Adipose tissue (tissue), 3 donors: Measurements from ENCODE around the gene SORBS1. TPM values are rescaled to one million over a fixed set of nuclear protein-coding genes. Genes with fewer than 3 reads are reported as not detected.

ENCODE experiments used
- H3K27ac ChIP-seq: one replicate; pipeline ENCODE4 v1.5.1; 2013; ENCODE audit warnings: low read depth, low read length
- WGBS, 3 donors: extraction: QIAGEN DNeasy Blood & Tissue Kit; methylation state at CpG; one replicate each; pipeline ENCODE4 v1.1.7; 2013; 5-methylcytosine and 5-hydroxymethylcytosine counted together
- polyA plus RNA-seq, 3 donors: library from polyadenylated mRNA; stranded (reverse); fragments of 200-250 nt; gene quantifications; one replicate each; pipeline ENCODE4 v1.2.3, GENCODE V29; 2013
- donor health status: healthy with polysubstance abuse.
- donor health status: Bipolar disorder and iron deficiency.
- donor health status: healthy.

SORBS1 gene
- polyA plus RNA-seq, 3 donors: 25.4 to 508 (median 85.4) TPM

- 90 to 91% (median 90%) methylated on average over 2 of the region's 2 CpGs for WGBS, 3 donors
Observed at GRCh38 chr10:95285556-95285955, 275.6 kb downstream of the SORBS1 start.

GRCh38 chr10:95284807-95285206 lies 276.4 kb downstream of the SORBS1 start:
- WGBS, 3 donors: 83 to 87% (median 86%) methylated on average over 3 of the region's 3 CpGs
- H3K27ac ChIP-seq: no peak overlapping the region

More at GRCh38 chr10:95285556-95285955, 275.6 kb downstream of the SORBS1 start:
- no peak overlapping the region for H3K27ac ChIP-seq

- H3K27ac ChIP-seq: no peak overlapping the region
- 72 to 93% (median 91%) methylated on average over 3 of the region's 3 CpGs for WGBS, 3 donors
Observed at GRCh38 chr10:95282107-95282506, 279.1 kb downstream of the SORBS1 start.

- no peak overlapping the region for H3K27ac ChIP-seq
- WGBS, 3 donors: 90 to 93% (median 91%) methylated on average over 2 of the region's 2 CpGs
Observed at GRCh38 chr10:95281206-95281605, 280.0 kb downstream of the SORBS1 start.

GRCh38 chr10:95280637-95281036 lies 280.5 kb downstream of the SORBS1 start:
- H3K27ac ChIP-seq: no peak overlapping the region
- WGBS, 3 donors: 46 to 62% (median 60%) methylated on average over 2 of the region's 2 CpGs

GRCh38 chr10:95279042-95279820 lies 281.9 kb downstream of the SORBS1 start:
- WGBS, 3 donors: 55 to 80% (median 68%) methylated on average over 4 of the region's 4 CpGs
- H3K27ac ChIP-seq: no peak overlapping the region

- H3K27ac ChIP-seq: no peak overlapping the region
- 81 to 88% (median 81%) methylated on average over 6 of the region's 6 CpGs for WGBS, 3 donors
Observed at GRCh38 chr10:95278061-95278988, 282.8 kb downstream of the SORBS1 start.

- H3K27ac ChIP-seq: no peak overlapping the region
- 58 to 84% (median 79%) methylated on average over 3 of the region's 3 CpGs for WGBS, 3 donors
Observed at GRCh38 chr10:95277614-95278013, 283.6 kb downstream of the SORBS1 start.

- 52 to 61% (median 54%) methylated on average over 1 of the region's 1 CpG for WGBS, 3 donors
- H3K27ac ChIP-seq: no peak overlapping the region
Observed at GRCh38 chr10:95277201-95277570, 284.0 kb downstream of the SORBS1 start.

- 82 to 85% (median 83%) methylated on average over 8 of the region's 8 CpGs for WGBS, 3 donors
- no peak overlapping the region for H3K27ac ChIP-seq
Observed at GRCh38 chr10:95276367-95277200, 284.6 kb downstream of the SORBS1 start.

- H3K27ac ChIP-seq: no peak overlapping the region
- 69 to 88% (median 73%) methylated on average over 1 of the region's 1 CpG for WGBS, 3 donors
Observed at GRCh38 chr10:95275726-95276366, 285.3 kb downstream of the SORBS1 start.

- H3K27ac ChIP-seq: no peak overlapping the region
- 35 to 71% (median 48%) methylated on average over 13 of the region's 13 CpGs for WGBS, 3 donors
Observed at GRCh38 chr10:95273393-95274312, 287.5 kb downstream of the SORBS1 start.

- H3K27ac ChIP-seq: no peak overlapping the region
- WGBS, 3 donors: 53 to 72% (median 57%) methylated on average over 12 of the region's 12 CpGs
Observed at GRCh38 chr10:95268438-95268837, 292.7 kb downstream of the SORBS1 start.

- no peak overlapping the region for H3K27ac ChIP-seq
- 90 to 91% (median 90%) methylated on average over 3 of the region's 3 CpGs for WGBS, 3 donors
Observed at GRCh38 chr10:95267251-95267650, 293.9 kb downstream of the SORBS1 start.

- peak overlapping the region; percentile 72 for H3K27ac ChIP-seq
- 25 to 59% (median 35%) methylated on average over 1 of the region's 1 CpG for WGBS, 3 donors
Observed at GRCh38 chr10:95266674-95267095, 294.5 kb downstream of the SORBS1 start.

- H3K27ac ChIP-seq: no peak overlapping the region
- 94 to 97% (median 95%) methylated on average over 8 of the region's 8 CpGs for WGBS, 3 donors
Observed at GRCh38 chr10:95265572-95265971, 295.6 kb downstream of the SORBS1 start.
